Small intestine (tissue), 7 donors: ENCODE results near the gene IFNA13. TPM values are rescaled to one million over a fixed set of nuclear protein-coding genes. Genes with fewer than 3 reads are reported as not detected.

Experiments
- DNase-seq, 2 donors: peaks; one replicate each; pipeline versions ENCODE4 v3.0.0 to v3.0.0-alpha.2; 2013
- FAIRE-seq: peaks from 2 replicates; lab custom pipeline; 2012; peaks lifted over from hg19 to GRCh38; lab: Jason Lieb, UNC
- H3K27ac ChIP-seq, 3 donors: one replicate each; pipeline ENCODE4 v1.5.1; 2013; ENCODE audit warnings: low read length in 2 of 3, mild to moderate bottlenecking in 2 of 3, control low read depth in 1 of 3, inconsistent platforms in 1 of 3, low read depth in 1 of 3, moderate library complexity in 1 of 3
- H3K27me3 ChIP-seq, 3 donors: one replicate each; pipeline ENCODE4 v1.6.1; 2013; ENCODE audit warnings: low read length in 3 of 3, inconsistent platforms in 1 of 3; ENCODE audit not compliant: control insufficient read depth in 3 of 3, insufficient read depth in 3 of 3
- H3K36me3 ChIP-seq, 3 donors: one replicate each; pipeline ENCODE4 v1.6.1; 2013; ENCODE audit warnings: low read length in 3 of 3, inconsistent platforms in 1 of 3, low read depth in 1 of 3, mild to moderate bottlenecking in 1 of 3, moderate library complexity in 1 of 3; ENCODE audit not compliant: control insufficient read depth in 3 of 3, insufficient read depth in 2 of 3
- H3K4me1 ChIP-seq, 3 donors: one replicate each; pipeline ENCODE4 v1.6.1; 2013; ENCODE audit warnings: low read length in 2 of 3, inconsistent platforms in 1 of 3, low read depth in 1 of 3, mild to moderate bottlenecking in 1 of 3, moderate library complexity in 1 of 3; ENCODE audit not compliant: control insufficient read depth in 3 of 3, insufficient read depth in 2 of 3
- H3K4me3 ChIP-seq, 3 donors: one replicate each; pipeline ENCODE4 v1.5.1; 2013; ENCODE audit warnings: low read length in 3 of 3, control low read depth in 1 of 3, inconsistent platforms in 1 of 3, low read depth in 1 of 3, mild to moderate bottlenecking in 1 of 3, moderate library complexity in 1 of 3
- H3K9me3 ChIP-seq, 2 donors: one replicate each; pipeline ENCODE4 v1.6.1; 2013; ENCODE audit warnings: low read depth in 1 of 2, low read length in 1 of 2; ENCODE audit not compliant: control insufficient read depth in 2 of 2, insufficient read depth in 1 of 2
- WGBS, 3 donors: extraction: QIAGEN DNeasy Blood & Tissue Kit; methylation state at CpG; one replicate each; pipeline ENCODE4 v1.1.7; 2013; 5-methylcytosine and 5-hydroxymethylcytosine counted together
- polyA plus RNA-seq, 4 donors: library from polyadenylated mRNA; stranded (reverse) in 3 of 4; unstranded in 1 of 4; fragments of 200-250 nt in 3 of 4; fragments of 120-200 nt in 1 of 4; gene quantifications; one replicate each; pipeline versions ENCODE4 v1.2.1 to v1.2.3, GENCODE V29; 2013
- donor health status: healthy with polysubstance abuse.
- donor health status: control.
- donor health status: control.
- donor health status: Bipolar disorder and iron deficiency.
- donor health status: healthy.

Gene IFNA13
- polyA plus RNA-seq, 4 donors = not detected

GRCh38 chr9:21402386-21403251, 34.8 kb upstream of the IFNA13 start:
- WGBS, 3 donors = 3 to 4% (median 3%) methylated on average over 47 to 53 of the region's 53 CpGs
- peak in 1 of 2 donors; percentile 9 for DNase-seq
- peaks cover 0 to 31% (median 14%) of the 10 kb centered on the region in 3 donors for H3K27me3 ChIP-seq
- H3K9me3 ChIP-seq = no peaks in the 10 kb centered on the region
- H3K27ac ChIP-seq = no peak overlapping the region
- H3K36me3 ChIP-seq = no peaks in the 10 kb centered on the region
- H3K4me3 ChIP-seq = peak overlapping the region; percentile 7 to 18 (median 17)
- FAIRE-seq = no peak
- H3K4me1 ChIP-seq = peaks cover 0 to 5% (median 0%) of the 10 kb centered on the region in 3 donors

DNA sequence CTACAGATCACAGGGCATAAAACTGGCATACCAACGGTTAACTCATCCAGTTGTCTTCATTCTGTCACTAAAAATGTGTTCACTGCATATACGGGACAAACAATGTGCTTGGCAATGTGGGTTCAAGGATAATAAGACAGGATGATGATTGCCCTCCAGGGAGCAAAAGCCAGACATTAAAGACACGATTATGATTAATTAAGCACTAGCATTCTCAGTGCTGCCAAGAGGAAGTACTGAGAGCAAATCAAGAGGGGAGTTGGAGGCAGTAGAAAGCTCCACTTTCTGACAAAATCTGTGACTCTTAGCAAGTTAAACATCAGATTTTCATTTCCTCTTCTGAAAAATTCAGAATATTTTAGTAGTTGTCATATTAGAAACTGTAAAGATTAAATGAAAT, 32.1 kb upstream of the IFNA13 start:
- H3K27ac ChIP-seq = no peak overlapping the region
- DNase-seq = peak in 1 of 2 donors; percentile 10
- FAIRE-seq = no peak
- H3K9me3 ChIP-seq = no peaks in the 10 kb centered on the region
- H3K4me3 ChIP-seq = no peak overlapping the region
- 9 to 24% (median 16%) methylated on average over 3 of the region's 3 CpGs for WGBS, 3 donors
- H3K36me3 ChIP-seq = no peaks in the 10 kb centered on the region
- peaks cover 0 to 40% (median 20%) of the 10 kb centered on the region in 3 donors for H3K27me3 ChIP-seq
- H3K4me1 ChIP-seq = peaks cover 0 to 5% (median 0%) of the 10 kb centered on the region in 3 donors

DNA sequence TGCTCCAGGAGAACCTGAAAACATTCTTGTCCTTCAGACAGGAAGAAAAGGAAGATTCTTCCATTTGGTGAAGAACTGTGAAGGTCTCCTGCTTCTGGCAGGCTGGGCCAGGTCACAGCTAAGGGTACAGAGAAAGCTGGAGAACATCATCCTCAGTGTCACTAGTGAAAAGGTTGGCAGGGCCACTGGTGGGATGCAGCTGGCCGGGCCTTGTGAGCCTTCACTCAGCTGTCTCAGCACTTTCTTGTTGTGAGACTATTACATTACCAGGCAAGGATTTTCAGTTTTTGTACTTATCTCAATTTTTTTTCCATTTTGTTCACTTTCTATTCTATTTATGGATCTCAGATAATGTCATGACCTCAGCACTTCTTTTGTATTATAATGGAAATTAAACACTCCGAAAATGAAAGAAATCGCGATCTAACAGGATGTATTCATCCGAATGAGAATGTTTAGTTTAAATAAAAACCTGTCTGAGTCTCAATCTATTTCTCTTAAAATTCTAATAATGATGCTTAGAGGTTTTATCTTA, 31.2 kb upstream of the IFNA13 start:
- FAIRE-seq = no peak
- Histone ChIP-seq H3K9me3 (no peaks in the 10 kb centered on the region), H3K27me3 (peaks cover 0 to 38% (median 20%) of the 10 kb centered on the region in 3 donors), H3K4me3 (no peak overlapping the region), H3K4me1 (peaks cover 0 to 5% (median 0%) of the 10 kb centered on the region in 3 donors), H3K27ac (no peak overlapping the region), H3K36me3 (no peaks in the 10 kb centered on the region)
- WGBS, 3 donors = 79 to 92% (median 84%) methylated on average over 5 of the region's 5 CpGs
- no peak for DNase-seq

DNA sequence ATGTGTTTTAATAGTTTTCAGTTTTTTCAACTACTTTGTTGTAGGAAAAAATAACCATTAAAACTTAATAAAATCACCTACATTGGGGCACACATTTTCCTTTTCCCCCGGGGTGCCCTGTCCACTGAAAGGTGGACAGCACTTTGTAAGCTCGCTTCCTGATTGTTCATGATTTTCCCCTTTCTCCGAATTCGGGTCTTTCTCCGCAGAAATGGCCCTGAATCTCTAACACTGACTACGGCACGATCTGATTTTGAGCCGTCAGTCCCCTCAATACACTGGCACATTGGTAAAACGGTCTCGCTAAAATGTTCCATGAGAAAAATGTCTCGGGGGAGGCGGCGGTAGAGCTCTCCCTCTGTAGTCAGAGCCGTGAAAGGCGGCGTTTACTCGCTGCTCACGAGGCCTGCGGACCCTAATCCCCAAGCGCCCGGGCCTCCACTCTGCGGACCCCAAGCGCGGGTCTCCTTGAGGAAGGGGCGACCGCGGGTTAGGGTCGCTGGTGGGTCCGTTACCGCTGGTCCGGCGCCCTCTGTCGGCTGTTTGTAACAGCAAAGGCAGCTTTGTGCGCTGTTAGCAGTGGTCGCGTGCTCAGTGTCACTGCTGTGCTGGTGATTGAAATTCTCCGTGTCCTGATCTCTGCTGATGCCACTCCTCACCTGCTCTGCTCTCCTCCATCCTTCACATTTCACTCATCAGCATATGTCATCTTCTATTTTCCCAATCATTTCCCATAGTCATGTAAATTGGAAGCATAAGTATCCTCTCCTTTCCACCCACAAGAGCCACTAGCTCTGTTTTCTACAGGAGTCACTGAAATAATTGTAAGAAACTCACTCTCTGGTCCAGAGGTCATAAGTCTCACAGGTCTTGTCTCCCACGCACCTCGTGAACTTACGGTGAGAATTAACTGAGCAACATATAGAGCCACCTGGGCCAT, 28.2 kb upstream of the IFNA13 start:
- FAIRE-seq = no peak
- WGBS, 3 donors = 5 to 8% (median 8%) methylated on average over 40 of the region's 40 CpGs
- peak; percentile 20 to 55 for DNase-seq
- H3K4me1 ChIP-seq = no peaks in the 10 kb centered on the region
- H3K36me3 ChIP-seq = no peaks in the 10 kb centered on the region
- peak overlapping the region in 2 of 3 donors; percentile 43 to 48 for H3K4me3 ChIP-seq
- no peaks in the 10 kb centered on the region for H3K9me3 ChIP-seq
- H3K27ac ChIP-seq = no peak overlapping the region
- H3K27me3 ChIP-seq = peaks cover 0 to 23% (median 10%) of the 10 kb centered on the region in 3 donors

- no peak overlapping the region for H3K4me3 ChIP-seq
- DNase-seq = peak in 1 of 2 donors; percentile 9
- no peak for FAIRE-seq
- H3K9me3 ChIP-seq = no peaks in the 10 kb centered on the region
- WGBS, 3 donors = 72 to 77% (median 74%) methylated on average over 6 of the region's 6 CpGs
- H3K27me3 ChIP-seq = peaks cover 0 to 16% (median 6%) of the 10 kb centered on the region in 3 donors
- no peaks in the 10 kb centered on the region for H3K36me3 ChIP-seq
- H3K4me1 ChIP-seq = no peaks in the 10 kb centered on the region
- H3K27ac ChIP-seq = no peak overlapping the region
These were observed 24.4 kb upstream of the IFNA13 start for GRCh38 chr9:21392270-21392669.

DNA sequence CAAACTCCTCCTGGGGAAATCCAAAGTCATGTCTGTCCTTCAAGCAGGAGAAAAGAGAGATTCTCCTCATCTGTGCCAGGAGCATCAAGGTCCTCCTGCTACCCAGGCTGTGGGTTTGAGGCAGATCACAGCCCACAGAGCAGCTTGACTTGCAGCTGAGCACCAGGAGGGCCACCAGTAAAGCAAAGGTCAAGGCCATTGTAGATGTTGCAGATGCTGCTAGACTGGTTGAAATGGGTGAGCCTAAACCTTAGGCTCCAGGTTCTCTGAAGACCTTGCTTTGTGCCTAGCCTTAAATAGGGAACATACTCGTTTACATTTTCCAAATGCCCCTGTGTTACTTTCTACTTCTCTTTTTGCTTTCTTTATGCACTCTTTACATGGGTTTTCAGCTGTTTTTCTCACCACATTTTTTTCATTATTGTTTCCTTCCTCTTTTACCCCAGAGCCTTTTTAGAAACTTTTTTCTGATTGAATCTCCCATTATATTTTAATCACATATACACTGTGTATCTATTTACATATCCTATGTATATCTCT, 17.3 kb upstream of the IFNA13 start, which contains the start of gene IFNA2:
Gene IFNA2 (minus strand): TSS at position 268 of the 540 bp plus-strand sequence. CDS start 69 bp downstream, at position 199.
- no peaks in the 10 kb centered on the region for H3K9me3 ChIP-seq
- peaks cover 0 to 12% (median 0%) of the 10 kb centered on the region in 3 donors for H3K27me3 ChIP-seq
- WGBS, 3 donors = 42 to 61% (median 48%) methylated on average over 1 of the region's 1 CpG
- no peak within 1 kb of the TSS for H3K27ac ChIP-seq
- H3K4me1 ChIP-seq = no peaks in the 10 kb centered on the region
- H3K36me3 ChIP-seq = no peaks in the 10 kb centered on the region
- no peak for DNase-seq
- H3K4me3 ChIP-seq = no peak within 1 kb of the TSS
- FAIRE-seq = no peak

GRCh38 chr9:21383627-21384026, 15.8 kb upstream of the IFNA13 start:
- DNase-seq = no peak
- FAIRE-seq = no peak
- Histone ChIP-seq H3K36me3 (no peaks in the 10 kb centered on the region), H3K9me3 (no peaks in the 10 kb centered on the region), H3K27ac (no peak overlapping the region), H3K27me3 (peaks cover 0 to 12% (median 2%) of the 10 kb centered on the region in 3 donors), H3K4me1 (no peaks in the 10 kb centered on the region), H3K4me3 (no peak overlapping the region)
- WGBS, 3 donors = 39 to 54% (median 47%) methylated on average over 4 of the region's 4 CpGs
